HG03066 (cell line): ENCODE measurements around the gene FAM163B.

ENCODE experiments used
- ATAC-seq: cut with Tn5 transposase; IDR thresholded peaks from one replicate; pipeline ENCODE4 v1.9.1; 2021; ENCODE audit warnings: low read depth; ENCODE audit not compliant: unreplicated experiment

Gene FAM163B

DNA sequence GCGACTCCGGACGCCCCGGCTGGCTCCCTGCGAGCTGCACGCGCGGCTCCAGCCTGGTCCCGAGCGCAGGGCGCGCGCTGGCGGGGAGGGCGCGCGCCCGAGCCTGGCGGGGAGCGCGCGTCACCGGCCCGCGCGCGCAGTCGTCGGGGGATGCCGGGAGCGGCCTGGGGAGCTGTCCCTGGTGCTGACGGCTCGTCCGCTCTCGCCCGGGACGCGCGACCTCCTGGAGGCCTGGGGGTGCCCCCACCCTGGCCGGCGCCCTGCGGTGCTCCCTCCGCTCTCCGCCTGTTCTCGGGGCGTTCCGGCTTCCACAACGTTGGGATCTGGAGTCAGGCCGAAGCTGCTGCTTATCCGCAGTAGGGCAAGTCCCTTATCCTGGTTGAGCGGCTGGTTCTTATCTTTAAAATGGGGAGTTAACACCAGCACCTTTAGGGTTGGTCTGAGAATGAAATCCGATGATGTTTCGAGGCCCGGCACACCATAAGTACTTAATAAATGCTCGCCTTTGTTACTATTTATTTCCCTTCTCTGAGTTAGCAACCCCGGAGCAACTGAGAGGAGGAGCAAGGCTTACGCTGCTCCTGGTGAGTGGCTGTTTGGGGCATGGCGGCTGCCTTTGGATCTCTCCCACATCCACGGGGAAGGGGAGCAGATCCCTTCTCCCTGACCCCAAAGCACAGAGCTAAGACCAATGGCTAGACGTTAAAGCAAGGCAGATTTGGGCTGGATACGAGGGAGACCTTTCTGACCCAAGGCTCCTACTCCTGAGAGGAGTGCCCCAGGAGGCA lies at the start of gene FAM163B:
TSS of gene FAM163B (minus strand) at position 79 of the 788 bp plus-strand sequence. CDS start 29,166 bp downstream, outside the sequence.
- no peak for ATAC-seq

GRCh38 chr9:133657120-133657661 lies 48.0 kb upstream of the FAM163B start:
- no peak for ATAC-seq

DNA sequence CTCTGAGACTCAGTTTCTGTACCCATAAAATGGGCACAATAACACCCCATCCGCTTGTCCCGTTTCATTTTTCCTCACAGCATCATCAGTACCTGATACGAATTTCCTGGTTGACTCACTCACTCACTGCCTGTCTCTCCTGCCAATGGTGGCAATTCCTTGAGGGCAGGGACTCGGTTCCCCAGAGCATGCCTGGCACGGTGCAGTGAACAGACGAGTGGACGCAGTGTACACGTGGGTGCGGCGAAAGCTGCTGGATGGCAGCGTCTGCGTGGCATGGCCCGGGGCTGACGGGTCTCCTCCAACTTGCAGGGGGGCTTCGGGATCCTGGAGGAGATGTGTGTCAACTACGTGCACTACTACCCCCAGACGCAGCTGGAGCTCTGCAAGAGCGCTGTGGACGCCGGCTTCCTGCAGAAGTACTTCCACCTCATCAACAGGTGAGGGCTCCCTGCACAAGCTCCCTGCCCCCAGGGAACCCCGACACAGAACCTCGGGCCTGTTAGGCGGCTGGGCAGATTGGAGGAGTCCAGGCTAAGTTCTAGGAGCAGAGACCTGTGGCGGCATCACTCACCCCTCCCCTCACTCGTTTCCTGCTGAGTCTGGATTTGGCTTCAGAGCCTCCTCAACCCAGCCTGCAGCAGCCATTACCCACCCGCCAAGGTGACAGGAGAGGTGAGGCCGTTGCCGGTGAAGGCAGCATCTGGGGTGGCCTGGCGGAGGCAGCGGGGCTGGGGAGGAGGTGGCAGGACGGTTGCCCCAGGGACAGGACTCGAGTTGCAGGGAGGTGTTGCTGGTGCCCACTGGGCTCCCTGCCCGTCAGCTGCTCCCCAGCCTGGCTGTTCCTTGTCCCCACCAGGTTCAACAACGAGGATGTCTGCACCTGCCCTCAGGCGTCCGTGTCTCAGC lies 47.3 kb upstream of the FAM163B start:
- no peak for ATAC-seq

GRCh38 chr9:133655701-133656100 lies 46.5 kb upstream of the FAM163B start:
- no peak for ATAC-seq

- no peak for ATAC-seq
Observed at GRCh38 chr9:133654736-133655657, 45.8 kb upstream of the FAM163B start.

- no peak for ATAC-seq
Observed at GRCh38 chr9:133653638-133654037, 44.4 kb upstream of the FAM163B start.

- ATAC-seq = no peak
Observed at GRCh38 chr9:133650026-133650425, 40.8 kb upstream of the FAM163B start.

DNA sequence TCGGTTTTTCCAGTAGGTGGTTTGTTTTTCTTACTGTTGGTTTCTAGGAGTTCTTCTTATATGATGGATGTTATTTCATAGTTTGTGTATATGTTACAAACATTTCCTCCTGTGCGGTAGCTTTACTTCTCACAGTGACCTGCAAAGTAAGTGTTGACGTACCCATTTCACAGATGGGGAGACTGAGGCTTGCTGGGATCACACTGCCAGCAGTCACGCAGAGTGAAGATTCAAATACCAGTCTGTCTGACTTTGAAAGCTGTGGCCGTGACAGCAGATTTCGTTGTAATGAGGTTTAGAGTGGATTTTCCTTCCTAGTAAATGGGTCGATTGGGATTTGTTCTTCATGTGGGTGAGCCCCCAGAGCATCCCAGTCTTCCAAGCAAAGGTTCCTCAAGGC lies 40.0 kb upstream of the FAM163B start:
- no peak for ATAC-seq

DNA sequence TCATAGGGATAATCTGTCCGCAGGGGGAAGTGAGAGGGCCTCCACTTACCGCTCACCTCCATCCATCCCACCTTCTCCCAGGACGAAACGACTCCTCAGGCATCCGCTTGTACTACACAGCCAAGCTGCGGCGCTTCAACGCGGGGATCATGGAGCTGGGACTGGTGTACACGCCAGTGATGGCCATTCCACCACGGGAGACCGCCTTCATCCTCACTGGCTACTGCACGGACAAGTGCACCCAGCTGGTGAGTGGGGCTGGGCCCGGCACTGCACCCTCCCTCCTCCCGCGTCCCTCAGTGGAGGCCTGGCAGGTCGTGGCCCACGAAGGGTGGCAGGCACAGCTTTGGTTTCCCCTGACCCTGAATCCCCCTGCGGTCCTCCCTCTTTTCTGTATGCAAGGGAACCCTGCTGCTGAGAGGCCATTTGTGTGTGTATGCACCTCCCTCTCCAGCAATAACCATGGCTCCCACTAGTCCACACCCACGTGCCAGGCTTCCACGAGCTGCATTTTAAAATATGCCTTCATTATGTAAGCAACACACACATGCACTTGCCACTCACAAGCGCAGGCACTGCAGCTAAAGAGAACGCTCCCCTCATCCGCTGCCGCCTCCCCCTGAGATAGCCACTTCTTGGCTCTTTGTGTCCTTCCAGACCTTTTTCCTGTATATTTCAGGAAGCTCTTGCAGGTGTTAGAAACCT lies 38.7 kb upstream of the FAM163B start:
- ATAC-seq = no peak

- ATAC-seq = no peak
Observed at GRCh38 chr9:133647148-133647547, 38.0 kb upstream of the FAM163B start.

DNA sequence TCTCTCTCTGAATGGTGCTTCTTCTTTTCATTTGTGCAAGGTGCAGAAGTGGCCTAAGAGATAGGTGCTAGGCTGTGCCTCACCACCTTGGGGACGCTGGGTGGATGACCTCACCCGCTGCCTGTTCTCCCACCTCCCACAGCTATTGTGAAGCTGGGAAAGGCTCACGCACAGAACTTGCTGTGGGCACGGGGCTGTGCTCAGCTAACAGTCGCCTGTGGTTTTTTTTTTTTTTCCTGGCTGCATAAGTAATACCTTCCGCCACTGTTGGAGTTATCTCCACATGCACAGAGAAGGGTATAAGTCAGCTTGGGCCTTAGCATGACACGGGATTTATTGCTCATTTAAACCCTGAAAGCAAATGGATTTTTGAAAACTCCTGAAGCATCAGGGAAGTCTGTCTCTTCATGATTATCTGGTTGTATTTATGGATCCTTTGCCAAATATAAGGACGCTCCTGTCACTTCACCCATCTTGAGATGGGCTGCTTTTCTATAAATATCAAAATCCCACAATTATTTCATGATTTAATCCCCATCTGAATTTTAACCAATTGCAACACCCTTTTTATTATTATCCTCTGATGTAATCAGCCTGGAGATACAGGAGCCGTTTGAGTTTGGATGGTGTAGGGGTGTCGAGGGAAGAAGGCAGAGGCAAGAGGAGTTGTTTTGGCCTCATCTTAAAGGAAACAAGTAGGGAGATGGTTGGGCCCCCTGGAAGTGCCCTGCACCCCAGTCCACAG lies 36.0 kb upstream of the FAM163B start:
- no peak for ATAC-seq

DNA sequence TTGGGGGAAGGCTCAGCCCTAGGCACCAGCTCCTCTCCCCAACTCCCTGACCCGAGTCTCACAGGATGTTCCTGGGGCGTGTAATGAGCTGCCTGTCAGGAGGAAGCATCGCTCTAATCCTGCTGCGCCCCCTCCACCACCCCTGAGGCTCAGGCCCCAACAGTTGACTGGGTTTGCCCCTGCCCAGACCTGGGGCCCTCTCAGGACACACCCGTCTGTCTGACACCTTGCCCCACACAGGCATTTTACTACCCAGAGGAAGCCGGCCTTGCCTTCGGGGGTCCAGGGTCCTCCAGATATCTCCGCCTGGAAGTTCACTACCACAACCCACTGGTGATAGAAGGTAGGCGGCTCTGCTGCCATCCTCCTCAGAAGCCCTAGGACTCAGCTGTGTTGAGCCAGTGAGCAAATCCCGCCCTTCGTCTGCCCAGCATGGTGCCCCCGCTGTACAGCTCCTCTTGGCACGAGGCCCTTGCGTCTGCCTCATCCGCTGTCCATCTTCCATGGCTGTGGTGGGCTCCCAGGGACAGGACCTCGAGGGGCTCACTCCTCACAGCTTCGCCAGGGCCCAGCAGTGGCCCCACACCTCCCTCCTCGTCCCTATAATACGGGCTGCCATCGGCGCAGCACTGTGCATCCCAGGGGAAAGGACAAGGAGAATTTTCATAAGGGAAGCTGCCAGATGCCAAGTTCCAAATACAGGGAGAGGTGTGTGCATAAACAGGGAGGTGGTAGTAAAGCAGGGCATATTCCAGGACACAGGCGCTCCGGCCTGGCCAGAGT lies 35.0 kb upstream of the FAM163B start:
- ATAC-seq = no peak

GRCh38 chr9:133643362-133643755 lies 34.2 kb upstream of the FAM163B start:
- no peak for ATAC-seq

GRCh38 chr9:133642708-133643361 lies 33.6 kb upstream of the FAM163B start:
- no peak for ATAC-seq

DNA sequence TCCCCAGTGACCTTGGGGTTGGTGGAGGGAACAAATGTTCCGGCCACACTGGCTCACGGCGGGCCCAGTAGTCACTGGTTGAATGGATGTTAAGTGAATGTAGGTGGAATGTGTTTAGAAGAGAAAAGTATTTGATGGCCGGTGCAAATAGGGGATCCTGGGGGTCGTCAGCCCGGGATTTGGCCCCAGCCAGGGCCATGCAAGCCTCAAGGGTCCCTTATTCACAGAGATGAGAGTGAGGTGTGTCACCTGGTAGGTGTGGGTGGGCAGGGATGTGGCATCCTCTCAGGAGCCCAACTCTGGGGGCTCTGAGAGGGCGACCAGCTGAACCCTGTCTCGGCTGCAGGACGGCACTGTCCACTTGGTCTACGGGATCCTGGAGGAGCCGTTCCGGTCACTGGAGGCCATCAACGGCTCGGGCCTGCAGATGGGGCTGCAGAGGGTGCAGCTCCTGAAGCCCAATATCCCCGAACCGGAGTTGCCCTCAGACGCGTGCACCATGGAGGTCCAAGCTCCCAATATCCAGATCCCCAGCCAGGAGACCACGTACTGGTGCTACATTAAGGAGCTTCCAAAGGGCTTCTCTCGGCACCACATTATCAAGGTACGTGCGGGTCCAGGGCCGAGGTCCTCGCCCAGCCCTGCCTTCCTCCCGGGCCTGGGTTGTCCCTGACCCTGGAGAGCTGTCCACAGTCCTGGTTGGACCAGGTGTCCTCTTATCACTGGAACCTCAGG lies 32.8 kb upstream of the FAM163B start:
- no peak for ATAC-seq

- ATAC-seq = no peak
Observed at GRCh38 chr9:133641396-133641655, 32.1 kb upstream of the FAM163B start.
